IPS-20b (cell line): ENCODE results near the gene DCT.

ENCODE experiments used
- H3K27ac ChIP-seq: one replicate; pipeline ENCODE4 v1.5.1; 2013; ENCODE audit warnings: low read length
- H3K27me3 ChIP-seq: 2 replicates; pipeline ENCODE4 v1.6.1; 2013; ENCODE audit warnings: mild to moderate bottlenecking, low read length, inconsistent platforms; ENCODE audit not compliant: insufficient read depth
- H3K36me3 ChIP-seq: 2 replicates; pipeline ENCODE4 v1.6.1; 2013; ENCODE audit warnings: low read depth, mild to moderate bottlenecking, inconsistent platforms, low read length, moderate library complexity; ENCODE audit not compliant: insufficient read depth
- H3K4me1 ChIP-seq: 2 replicates; pipeline ENCODE4 v1.6.1; 2013; ENCODE audit warnings: mild to moderate bottlenecking, control low read depth, inconsistent platforms, low read length, moderate library complexity; ENCODE audit not compliant: insufficient read depth
- H3K4me3 ChIP-seq: 2 replicates; pipeline ENCODE4 v1.5.1; 2013; ENCODE audit warnings: mild to moderate bottlenecking, low read length, inconsistent platforms
- H3K9ac ChIP-seq: 2 replicates; pipeline ENCODE4 v1.6.1; 2013; ENCODE audit warnings: low read depth, mild to moderate bottlenecking, inconsistent platforms, low read length, moderate library complexity
- H3K9me3 ChIP-seq: 2 replicates; pipeline ENCODE4 v1.6.1; 2013; ENCODE audit warnings: mild to moderate bottlenecking, low read depth, low read length, inconsistent platforms; ENCODE audit not compliant: insufficient read depth

The DCT gene

DNA sequence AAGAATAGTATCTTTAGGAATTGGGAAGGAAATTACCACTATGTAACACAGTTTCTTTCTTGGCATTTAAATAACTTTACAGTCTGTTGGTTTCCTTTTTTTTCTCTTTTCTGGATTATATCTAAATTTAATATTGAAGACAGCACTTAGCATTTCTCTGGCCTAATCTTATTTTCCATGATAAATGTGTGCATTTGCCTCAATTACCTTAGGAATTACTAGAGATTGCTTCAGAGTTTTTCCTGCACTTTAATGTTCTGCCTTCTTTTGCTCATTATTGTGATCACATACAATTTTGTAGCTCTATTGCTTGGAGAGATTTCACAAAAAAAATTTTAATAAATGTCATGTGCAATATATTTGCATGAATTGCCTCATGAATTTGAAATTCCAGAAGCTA is 25.1 kb downstream of the DCT start:
- H3K4me3 ChIP-seq, result no peak overlapping the region
- no peaks in the 10 kb centered on the region for H3K9me3 ChIP-seq
- H3K27ac ChIP-seq, result no peak overlapping the region

DNA sequence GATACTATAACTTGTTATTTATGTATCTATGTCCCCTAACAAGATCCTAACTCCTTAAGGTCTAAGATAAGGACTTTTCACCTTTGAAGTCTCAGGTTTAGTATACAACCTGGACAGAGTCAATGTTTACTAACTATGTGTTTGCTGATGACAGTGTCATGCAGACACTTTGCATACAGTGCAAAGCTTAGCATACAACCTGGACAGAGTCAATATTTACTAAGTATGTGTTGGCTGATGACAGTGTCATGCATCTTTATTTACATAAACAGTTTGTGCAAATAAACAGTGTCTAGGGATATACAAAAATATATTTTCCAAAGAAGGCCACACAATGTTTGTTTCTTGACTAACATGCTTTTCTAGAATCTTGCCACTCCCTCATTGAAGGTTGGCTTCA is 34.7 kb downstream of the DCT start:
- Histone ChIP-seq H3K36me3 (no peaks in the 10 kb centered on the region), H3K4me3 (no peak overlapping the region), H3K4me1 (no peaks in the 10 kb centered on the region)

More for the DNA sequence above, 25.1 kb downstream of the DCT start:
- no peaks in the 10 kb centered on the region for H3K27me3 ChIP-seq
- no peaks in the 10 kb centered on the region for H3K4me1 ChIP-seq
- no peak overlapping the region for H3K9ac ChIP-seq
- no peaks in the 10 kb centered on the region for H3K36me3 ChIP-seq

DNA sequence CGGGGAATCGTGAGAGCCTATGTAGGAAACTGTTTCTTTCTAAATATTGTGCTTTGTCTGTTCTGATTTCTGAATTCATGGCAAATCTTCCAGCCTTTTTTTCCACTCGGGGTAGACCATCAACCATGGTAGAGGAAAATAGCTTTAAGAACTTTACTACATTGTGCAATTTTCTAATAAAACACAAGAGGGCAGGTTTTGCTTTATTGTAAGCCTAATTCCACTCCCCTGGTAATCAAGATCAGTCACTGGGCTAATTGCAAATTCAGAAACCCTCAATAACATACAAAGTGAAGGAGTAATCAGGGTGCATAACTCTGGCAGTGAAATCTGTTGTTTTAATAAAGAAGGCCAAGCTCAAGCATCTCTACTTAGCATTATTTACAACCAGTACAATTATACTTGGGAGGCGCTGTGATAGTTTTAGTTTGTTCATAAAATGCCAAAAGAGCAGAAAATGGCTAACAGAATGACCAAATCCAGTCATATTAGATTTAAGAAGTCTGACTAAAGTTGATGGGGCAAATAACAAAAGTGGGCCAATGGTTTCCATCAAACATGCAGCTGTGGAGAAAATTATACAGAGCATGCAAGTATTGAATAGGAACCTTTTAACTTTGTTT is 43.8 kb downstream of the DCT start:
- Histone ChIP-seq H3K9me3 (no peaks in the 10 kb centered on the region), H3K4me3 (no peak overlapping the region), H3K27ac (no peak overlapping the region), H3K27me3 (no peaks in the 10 kb centered on the region), H3K36me3 (no peaks in the 10 kb centered on the region), H3K4me1 (peaks cover 9% of the 10 kb centered on the region), H3K9ac (no peak overlapping the region)

More for the DNA sequence above, 34.7 kb downstream of the DCT start:
- H3K9ac ChIP-seq, result no peak overlapping the region
- no peaks in the 10 kb centered on the region for H3K9me3 ChIP-seq
- no peak overlapping the region for H3K27ac ChIP-seq
- H3K27me3 ChIP-seq, result no peaks in the 10 kb centered on the region

DNA sequence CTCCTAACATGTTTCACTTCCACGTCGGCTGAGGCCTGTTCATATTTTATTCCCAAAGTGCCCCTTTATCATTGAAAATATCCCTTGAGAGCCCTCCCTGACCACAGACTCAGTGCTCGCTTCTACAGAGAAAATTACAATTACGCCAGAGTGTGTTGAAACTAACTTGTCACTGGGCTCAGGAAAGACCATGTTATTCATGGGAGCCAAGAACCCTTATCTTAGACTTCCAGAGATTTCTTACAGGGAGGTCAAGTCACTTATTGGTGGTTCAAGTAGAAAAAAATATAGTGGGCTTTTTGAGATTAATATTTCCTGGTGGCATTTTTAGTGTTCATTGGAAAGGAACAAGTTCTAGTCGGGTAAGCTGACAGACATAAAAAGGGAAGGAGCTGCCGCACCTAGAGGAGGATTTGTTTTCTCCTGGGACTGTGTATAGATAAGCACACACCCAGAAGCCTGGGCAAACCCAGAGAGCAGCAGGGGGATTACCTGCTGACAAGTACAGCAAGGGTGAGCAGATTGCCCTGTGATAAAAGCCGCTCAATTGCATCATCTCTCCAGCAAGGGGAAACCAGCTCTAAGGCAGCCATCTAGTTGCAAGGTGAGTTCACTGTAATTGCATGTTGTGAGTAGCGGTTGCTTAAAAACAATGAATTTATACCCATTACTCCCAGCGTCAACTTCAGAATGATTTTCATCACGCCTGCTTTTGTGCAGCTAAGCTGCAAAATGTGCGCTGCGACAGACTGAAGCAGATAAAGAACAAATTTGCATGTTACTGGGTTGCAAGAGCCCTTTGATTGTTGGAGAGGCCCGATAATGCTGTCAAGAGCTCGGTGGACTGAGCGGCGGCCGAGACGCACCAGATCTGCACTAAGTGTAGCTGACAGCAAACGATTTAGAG is 46.2 kb downstream of the DCT start:
- Histone ChIP-seq H3K9me3 (no peaks in the 10 kb centered on the region), H3K27ac (no peak overlapping the region), H3K36me3 (no peaks in the 10 kb centered on the region), H3K4me3 (no peak overlapping the region), H3K27me3 (no peaks in the 10 kb centered on the region), H3K9ac (peak overlapping the region; percentile 44; the same call in 1 of the 2 replicates), H3K4me1 (peaks cover 9% of the 10 kb centered on the region)

DNA sequence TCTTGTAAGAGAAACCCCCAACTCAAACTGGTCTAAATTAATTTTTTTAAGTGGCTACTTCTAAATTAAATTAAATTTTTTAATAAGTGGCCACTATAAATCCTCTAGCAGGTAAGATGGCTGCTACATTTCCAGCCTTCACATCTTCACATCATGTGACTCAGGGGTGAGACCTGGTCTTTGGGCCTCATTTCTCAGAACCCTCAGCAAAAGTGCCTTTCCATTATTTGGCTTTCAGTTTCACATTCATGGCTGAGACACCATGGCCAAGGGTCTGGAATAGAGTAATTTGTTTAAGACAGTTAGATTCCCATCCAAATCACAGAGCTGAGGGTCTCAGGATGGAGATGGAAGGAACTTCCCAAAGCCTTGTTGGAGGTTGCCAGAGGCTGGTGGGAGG is 47.5 kb downstream of the DCT start:
- peaks cover 9% of the 10 kb centered on the region for H3K4me1 ChIP-seq
- no peak overlapping the region for H3K4me3 ChIP-seq
- H3K9me3 ChIP-seq, result no peaks in the 10 kb centered on the region
- no peak overlapping the region for H3K27ac ChIP-seq
- no peaks in the 10 kb centered on the region for H3K36me3 ChIP-seq
- no peaks in the 10 kb centered on the region for H3K27me3 ChIP-seq
- H3K9ac ChIP-seq, result no peak overlapping the region

DNA sequence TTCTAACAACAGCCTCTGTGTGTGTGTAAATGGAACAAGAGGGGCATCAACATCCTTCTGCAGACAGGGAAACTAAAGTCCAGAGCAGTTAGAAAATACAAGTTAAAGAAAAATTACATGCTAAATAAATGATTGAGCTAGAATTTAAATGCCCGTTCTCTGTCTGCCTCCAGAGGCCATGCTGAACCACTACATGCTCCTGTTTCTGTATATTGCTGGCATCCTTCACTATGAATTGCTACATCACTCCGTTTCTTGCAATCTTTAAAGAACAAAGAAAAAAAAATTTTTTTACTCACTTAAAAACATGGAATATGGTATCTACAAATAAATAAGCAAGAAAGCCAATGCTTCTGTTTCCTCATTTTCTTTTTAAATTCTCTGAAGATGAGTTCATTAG is 47.9 kb downstream of the DCT start:
- no peak overlapping the region for H3K9ac ChIP-seq
- peaks cover 9% of the 10 kb centered on the region for H3K4me1 ChIP-seq
- no peaks in the 10 kb centered on the region for H3K36me3 ChIP-seq
- H3K27me3 ChIP-seq, result no peaks in the 10 kb centered on the region
- H3K4me3 ChIP-seq, result no peak overlapping the region
- no peaks in the 10 kb centered on the region for H3K9me3 ChIP-seq
- H3K27ac ChIP-seq, result no peak overlapping the region

DNA sequence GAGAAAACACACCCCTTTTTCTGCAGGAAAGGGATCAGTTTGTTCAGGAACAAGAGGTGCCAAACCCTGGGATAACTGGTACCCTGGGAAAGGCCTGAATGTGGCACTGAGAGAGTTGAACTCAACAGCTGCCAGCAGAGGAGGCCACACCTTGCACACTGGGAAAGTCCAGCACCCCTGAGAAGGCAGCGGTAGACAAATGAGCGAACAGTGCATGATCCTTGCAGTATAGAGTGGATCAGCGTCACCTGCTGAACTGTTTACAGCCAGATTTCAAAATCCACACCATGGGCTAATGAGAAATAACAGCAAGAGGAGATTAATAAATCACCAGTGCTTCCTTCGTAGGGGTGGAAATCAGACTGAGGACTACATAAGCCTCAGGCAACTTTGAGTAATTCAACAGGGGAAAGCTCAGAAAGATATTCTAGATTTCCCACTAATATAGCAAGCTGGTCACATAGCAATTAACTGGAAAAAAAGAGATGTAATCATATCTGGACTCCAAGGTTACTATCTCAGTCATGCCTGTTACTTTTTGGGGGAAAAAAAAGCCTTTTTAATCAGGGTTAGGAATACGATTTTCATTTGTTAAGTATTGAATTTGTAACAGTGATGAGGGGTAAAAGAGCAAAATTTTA is 52.0 kb downstream of the DCT start:
- Histone ChIP-seq H3K27me3 (no peaks in the 10 kb centered on the region), H3K9ac (no peak overlapping the region), H3K9me3 (no peaks in the 10 kb centered on the region), H3K27ac (no peak overlapping the region), H3K4me1 (no peaks in the 10 kb centered on the region), H3K4me3 (no peak overlapping the region), H3K36me3 (no peaks in the 10 kb centered on the region)

DNA sequence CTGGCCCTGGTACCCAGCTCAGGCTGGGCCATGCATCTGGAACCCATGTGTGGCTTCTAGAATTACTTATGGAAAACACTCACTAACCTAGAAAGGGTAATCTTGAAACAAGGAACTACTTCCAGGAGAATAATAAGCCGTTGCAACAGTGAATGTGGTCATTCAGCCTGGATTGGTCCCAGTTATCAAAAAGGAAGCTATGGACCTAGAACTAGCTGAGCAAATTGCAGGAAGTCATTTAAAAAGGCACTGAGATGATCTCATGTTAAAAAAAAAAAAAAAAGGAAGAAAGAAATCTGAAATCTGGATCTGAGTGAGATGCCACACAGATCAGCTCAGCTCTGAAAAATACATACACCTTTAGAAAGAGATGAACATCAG is 59.6 kb downstream of the DCT start:
- Histone ChIP-seq H3K36me3 (no peaks in the 10 kb centered on the region), H3K4me3 (no peak overlapping the region), H3K9ac (no peak overlapping the region)

DNA sequence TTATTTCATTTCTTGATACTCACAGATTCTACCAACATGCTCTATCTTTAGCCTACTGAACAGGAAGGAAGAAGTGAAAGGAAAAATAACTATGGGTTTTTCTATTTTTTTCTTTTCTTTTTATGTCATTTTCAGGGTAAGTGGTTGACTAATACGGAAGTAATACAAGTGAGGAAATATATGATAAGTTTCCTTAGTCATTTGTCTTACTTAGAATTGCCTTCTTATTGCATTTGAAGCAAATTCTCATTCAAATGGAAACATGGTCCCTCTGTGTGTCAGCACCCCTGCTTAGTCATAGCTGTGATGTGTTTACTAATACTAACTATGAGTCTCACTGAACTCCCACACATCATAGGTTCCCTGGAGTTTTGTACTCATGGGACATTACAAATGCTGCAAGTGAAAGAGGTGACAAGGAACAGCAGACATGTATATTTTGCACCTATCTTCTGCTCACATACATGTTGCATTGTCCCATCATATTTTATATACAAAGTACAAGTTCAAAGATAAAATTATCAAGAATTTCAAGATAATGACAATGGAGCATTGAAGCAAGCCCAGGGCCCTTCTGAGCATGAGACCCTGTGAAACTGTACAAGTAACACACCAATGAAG is 60.1 kb downstream of the DCT start:
- H3K9ac ChIP-seq, result no peak overlapping the region
- H3K4me3 ChIP-seq, result no peak overlapping the region
- H3K27ac ChIP-seq, result no peak overlapping the region
- no peaks in the 10 kb centered on the region for H3K4me1 ChIP-seq
- H3K27me3 ChIP-seq, result no peaks in the 10 kb centered on the region
- H3K36me3 ChIP-seq, result no peaks in the 10 kb centered on the region
- peaks cover 6% of the 10 kb centered on the region; the same call in 1 of the 2 replicates for H3K9me3 ChIP-seq

More for the DNA sequence above, 59.6 kb downstream of the DCT start:
- Histone ChIP-seq H3K4me1 (no peaks in the 10 kb centered on the region), H3K27ac (no peak overlapping the region), H3K9me3 (peaks cover 6% of the 10 kb centered on the region; the same call in 1 of the 2 replicates), H3K27me3 (no peaks in the 10 kb centered on the region)

DNA sequence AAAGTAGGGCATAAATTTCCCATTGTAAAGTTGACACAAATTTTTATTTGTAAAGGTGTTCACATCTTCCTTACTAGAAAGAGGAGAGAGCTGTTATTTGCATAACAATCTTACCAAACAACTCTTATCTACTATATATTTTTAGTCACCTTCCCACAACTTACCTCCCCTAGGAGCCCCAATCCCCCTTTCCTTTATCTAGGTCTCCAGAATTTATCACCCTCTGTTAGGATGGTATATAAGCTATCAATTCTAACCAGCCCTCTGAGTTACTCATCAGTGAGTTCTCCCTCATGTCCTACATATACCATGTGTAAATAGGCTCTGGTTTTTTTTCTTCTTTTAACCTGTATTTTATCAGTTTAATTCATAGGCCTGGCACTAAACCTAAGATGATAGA is 62.2 kb downstream of the DCT start:
- Histone ChIP-seq H3K36me3 (no peaks in the 10 kb centered on the region), H3K9me3 (peaks cover 6% of the 10 kb centered on the region; the same call in 1 of the 2 replicates), H3K4me3 (no peak overlapping the region), H3K4me1 (no peaks in the 10 kb centered on the region), H3K27me3 (no peaks in the 10 kb centered on the region), H3K27ac (no peak overlapping the region), H3K9ac (no peak overlapping the region)

DNA sequence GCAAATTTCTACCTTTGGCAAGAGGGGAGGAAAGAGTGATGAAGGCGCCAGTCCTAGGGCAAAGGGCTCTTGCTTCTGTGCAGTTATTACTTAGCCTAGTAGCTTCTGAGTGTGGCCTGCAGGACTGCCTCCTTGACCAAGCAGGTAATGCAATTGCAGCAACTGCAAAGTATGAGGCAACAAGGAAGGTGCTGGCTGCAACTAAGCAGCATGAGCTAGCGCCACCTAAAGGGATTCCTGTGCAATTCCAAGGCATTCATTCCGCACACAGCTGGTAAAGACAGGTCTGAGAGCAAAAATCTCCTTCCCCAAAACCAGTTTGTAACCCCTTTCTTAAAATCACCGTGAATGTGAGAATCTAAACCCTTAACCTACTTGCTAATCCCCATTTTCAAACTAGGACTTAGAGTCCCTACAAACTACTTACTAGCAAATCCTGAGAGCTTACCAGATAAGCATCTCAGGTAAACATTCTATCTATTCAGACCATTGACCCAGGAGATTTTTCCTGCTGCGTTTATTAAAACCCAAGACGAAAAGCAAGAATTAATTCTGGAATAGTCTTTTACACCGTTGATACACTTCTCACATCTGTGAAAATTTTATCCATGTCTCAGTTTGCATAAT is 62.9 kb downstream of the DCT start:
- Histone ChIP-seq H3K4me3 (no peak overlapping the region), H3K9me3 (peaks cover 6% of the 10 kb centered on the region; the same call in 1 of the 2 replicates), H3K36me3 (no peaks in the 10 kb centered on the region), H3K9ac (no peak overlapping the region), H3K27ac (no peak overlapping the region), H3K27me3 (no peaks in the 10 kb centered on the region), H3K4me1 (no peaks in the 10 kb centered on the region)
